ENCODE measurements around the gene TOR2A.

Gene TOR2A

GRCh38 chr9:127720031-127720864 lies 14.8 kb downstream of the TOR2A start:
- peak; percentile 23 for DNase-seq (ENCODE audit: low spot score)

- no peak for DNase-seq (ENCODE audit: low spot score)
Measured at GRCh38 chr9:127717766-127718165, 17.3 kb downstream of the TOR2A start.

DNA sequence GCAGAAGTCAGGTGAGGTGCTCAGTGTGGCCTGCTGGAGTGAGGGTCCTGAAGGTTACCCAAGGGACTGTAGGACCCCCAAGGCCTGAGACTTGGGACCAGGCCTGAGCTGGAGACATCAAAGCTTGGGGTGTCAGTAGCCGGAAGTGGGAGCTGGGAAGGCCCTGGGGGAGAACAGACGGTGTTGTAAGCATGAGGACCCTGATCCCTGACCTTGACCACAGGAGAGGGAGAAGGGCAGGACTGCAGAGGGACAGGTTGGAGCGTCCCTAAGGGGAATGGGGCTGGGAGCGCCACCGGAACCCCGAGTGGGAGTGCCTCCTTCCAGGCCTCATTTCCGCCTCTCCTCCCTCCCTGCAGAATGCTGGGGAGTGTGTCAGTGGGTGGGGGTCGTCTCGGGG lies 18.7 kb downstream of the TOR2A start:
- no peak for DNase-seq (ENCODE audit: low spot score)

GRCh38 chr9:127715470-127716337 lies 19.4 kb downstream of the TOR2A start, which contains the start of the genes PTRH1 and TTC16:
Gene PTRH1, minus strand, starts transcription at chr9:127715663. Its CDS starts 24 bp downstream, at chr9:127715639.
Gene TTC16, plus strand, starts transcription at chr9:127716079. Its CDS starts 67 bp downstream, at chr9:127716146.
- peak; percentile 95 for DNase-seq (ENCODE audit: low spot score)

- no peak for DNase-seq (ENCODE audit: low spot score)
Measured at GRCh38 chr9:127714951-127715469, 20.1 kb downstream of the TOR2A start.

DNA sequence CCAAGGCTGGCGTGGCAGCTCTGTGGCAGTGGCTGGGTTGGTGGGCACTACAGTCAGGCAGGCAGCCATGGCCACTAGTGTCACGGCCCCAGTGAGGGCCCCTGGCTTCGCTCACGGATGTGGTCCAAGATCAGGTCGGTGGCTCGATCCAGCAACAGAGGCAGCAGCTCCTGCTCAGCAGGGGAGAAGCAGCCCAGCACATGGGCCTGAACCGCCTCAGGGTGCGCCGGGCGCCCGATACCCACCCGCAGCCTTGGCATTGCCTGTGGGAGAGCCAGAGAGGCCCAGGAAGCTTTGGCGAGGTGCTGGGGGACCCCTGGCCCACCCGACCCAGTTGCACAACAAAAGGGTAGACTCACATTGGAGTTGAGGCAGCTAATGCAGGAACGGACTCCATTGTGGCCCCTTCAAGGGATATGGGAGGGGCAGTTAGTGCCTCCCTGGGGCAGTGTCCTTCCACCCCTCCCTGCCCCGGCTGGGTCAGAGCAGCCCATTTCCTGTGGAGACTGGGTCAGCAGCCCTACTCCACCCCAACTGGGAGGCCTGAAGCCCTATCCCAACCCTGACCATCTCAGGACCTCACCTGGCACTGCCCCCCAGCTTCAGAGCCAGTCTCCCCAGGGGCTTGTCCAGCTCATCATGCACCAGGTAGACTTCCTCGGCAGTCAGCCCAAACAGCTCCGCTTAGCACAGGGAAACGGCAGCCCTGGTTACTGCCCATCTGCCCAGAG lies 20.9 kb downstream of the TOR2A start:
- no peak for DNase-seq (ENCODE audit: low spot score)

GRCh38 chr9:127712867-127713266 lies 22.2 kb downstream of the TOR2A start:
- DNase-seq (ENCODE audit: low spot score): no peak

DNA sequence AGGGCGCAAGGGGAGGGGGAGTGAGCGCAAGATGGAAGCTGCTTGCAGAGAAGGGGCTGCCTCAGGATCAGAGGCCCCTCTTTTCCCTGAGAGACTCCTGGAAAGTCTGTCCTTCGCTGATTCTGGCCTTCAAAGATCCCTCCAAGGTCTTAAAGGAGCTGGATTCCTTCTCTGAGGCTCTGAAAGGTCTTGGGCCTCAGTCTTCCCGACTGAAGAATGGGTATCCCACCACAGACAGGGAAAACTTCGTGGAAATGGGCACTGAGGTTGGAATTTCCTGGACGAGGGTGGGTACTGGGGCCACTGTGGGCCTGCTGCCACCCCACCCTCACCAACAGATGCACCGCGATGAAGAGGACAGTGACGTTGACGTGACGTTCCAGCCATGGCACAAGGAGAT lies 22.7 kb downstream of the TOR2A start:
- DNase-seq (ENCODE audit: low spot score): no peak

DNA sequence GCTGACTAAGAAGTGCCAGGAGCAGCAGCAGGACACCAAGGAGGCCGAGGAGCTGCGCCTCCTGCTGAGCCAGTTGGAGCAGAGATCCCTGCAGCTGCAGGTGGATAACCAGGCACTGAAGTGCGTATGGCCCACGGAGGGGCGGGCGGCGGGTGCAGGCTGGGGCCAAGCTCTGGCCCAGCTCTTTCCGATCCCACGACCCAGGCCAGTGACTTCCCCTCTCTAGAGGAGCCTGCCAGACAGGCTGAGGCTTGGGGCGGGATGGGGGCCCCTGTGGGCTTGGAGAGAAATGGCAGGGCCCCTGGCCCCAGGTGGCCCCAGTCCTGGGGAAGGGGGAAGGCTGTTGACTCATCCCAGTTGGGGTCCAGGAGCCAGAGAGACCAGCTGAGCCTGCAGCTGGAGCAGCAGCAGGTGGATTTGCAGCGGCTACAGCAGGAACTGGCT lies 23.2 kb downstream of the TOR2A start:
- DNase-seq (ENCODE audit: low spot score): no peak

GRCh38 chr9:127711226-127711701 lies 23.8 kb downstream of the TOR2A start:
- DNase-seq (ENCODE audit: low spot score): no peak

GRCh38 chr9:127710204-127710783 lies 24.8 kb downstream of the TOR2A start:
- DNase-seq (ENCODE audit: low spot score): no peak

DNA sequence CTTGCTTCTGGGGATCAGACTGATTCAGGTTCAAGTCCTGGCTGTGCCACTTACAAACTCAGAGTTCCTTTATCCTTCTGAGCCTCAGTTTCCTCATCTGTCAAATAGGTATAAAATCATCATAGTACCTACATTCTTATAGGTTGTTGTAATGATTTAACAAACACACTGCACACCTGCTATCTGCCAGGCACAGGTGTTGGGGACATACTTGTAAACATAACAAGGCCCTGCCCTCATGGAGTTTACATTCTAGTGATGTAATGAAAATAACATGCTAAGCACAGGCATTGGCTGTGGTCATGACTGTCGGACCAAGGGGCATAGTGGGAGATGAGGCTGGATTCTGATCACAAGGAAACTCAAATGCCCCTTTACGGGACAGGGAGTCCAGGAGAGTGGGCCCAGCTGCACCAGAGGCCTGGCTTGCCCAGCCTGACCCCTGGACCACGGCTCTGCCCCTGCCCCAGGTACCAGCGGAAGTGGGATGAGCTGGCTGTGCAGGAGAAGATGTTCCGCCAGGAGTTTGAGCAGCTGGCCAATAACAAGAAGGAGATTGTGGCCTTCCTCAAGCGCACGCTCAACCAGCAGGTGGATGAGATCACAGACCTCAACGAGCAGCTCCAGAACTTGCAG lies 26.0 kb downstream of the TOR2A start:
- DNase-seq (ENCODE audit: low spot score): no peak

- peak; percentile 66 for DNase-seq (ENCODE audit: low spot score)
Measured at GRCh38 chr9:127707766-127708165, 27.3 kb downstream of the TOR2A start.

- no peak for DNase-seq (ENCODE audit: low spot score)
Measured at GRCh38 chr9:127706836-127707241, 28.3 kb downstream of the TOR2A start, which contains the start of gene CFAP157. Gene CFAP157, plus strand, starts transcription at chr9:127706988. Its CDS starts 44 bp downstream, at chr9:127707032.

GRCh38 chr9:127705577-127706379 lies 29.3 kb downstream of the TOR2A start:
- DNase-seq (ENCODE audit: low spot score): no peak

DNA sequence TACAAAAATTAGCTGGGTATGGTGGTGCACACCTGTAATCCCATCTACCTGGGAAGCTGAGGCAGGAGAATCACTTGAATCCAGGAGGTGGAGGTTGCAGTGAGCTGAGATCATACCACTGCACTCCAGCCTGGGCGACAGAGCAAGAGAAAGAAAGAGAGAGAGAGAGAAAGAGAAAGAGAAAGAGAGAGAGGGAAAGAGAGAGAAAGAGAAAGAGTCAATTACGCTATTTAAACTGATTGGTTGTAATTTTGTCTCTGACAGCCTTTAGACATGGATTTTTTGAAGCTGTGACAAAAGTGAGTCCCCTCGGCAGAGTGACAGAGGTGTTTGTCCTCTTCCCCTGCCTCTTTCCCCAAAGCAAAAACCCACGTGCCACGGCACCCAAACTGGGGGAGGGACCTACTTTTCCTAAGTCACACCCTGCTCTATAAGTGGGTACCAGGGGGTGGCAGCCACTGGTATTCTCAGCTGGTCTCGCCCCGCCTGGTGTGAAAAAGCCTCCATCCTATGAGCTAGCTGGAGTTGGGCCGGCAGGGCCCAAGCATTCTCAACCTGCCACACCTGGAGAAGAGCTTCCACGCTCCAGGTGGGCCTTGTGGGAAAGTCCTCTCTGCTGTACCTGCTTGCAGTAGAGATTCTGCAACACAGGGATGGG lies 31.7 kb downstream of the TOR2A start:
- no peak for DNase-seq (ENCODE audit: low spot score)

DNA sequence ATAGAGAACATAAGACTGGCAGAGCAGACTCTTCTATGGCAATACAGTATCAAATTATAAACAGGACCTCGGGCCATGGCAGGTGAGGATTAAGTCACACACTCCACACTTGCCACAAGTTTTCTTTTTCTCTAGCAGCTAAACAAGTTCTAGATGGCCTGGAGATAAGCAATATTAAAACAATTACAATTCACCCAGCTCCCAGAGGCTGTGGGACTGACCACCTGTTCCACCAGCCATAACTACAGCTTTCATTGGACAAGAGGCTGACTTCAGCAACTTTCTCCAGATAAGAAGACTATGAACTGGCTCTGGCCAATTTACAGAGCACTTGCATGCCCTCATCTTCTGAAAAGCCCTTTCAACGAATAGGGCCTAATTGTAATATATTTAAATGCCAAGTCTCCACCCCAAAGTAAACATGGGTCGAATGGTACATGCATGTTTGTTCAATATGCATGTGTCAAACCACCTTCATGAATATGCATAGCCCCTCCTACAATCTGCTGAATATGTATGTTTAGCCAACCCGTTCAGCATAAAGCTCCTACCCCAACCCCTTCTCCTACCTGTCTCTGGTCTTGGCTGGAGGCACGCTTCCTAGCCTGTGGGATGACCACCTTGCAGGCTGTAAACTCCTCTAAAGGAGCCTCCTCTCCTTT lies 34.4 kb downstream of the TOR2A start:
- no peak for DNase-seq (ENCODE audit: low spot score)

- DNase-seq (ENCODE audit: low spot score): no peak
Measured at GRCh38 chr9:127700140-127700539, 35.0 kb downstream of the TOR2A start.
